ENCODE data around the gene CLCN5.

DNA sequence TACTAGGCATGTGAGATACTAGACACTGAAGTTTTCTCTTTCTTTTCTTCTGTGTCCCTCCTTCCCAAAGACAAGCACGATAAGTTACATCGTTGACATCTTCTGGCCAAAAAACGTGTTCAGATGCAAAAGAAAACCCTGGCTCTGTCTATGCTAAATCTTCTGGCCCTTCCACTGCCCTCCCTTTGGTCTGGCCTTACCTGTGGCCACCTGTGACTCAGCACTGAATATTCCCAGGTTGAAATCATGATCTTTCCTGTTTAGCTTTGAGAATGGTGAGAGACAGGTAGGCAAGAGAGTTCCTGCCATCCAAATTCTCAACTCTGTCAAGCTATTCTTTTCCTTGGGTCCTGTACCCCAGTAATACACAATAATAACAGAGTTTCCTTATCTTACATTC lies 12.3 kb downstream of the CLCN5 start:
- no peak for TF ChIP-seq POLR2A (IDR thresholded peaks at IDR 0.05; ENCODE audit: low read depth, low read length)
- TF ChIP-seq POLR2AphosphoS5 (IDR thresholded peaks at IDR 0.05; ENCODE audit: low read depth, low read length): no peak
- TF ChIP-seq TAF1 (IDR thresholded peaks at IDR 0.05; ENCODE audit: borderline replicate concordance, low read depth, low read length): no peak
